ENCODE measurements around the gene TRPC5OS.

The TRPC5OS gene

GRCh38 chrX:111896148-111896547 is 20.2 kb downstream of the TRPC5OS start:
- no peak for DNase-seq (ENCODE audit: low spot score)

- DNase-seq (ENCODE audit: low spot score): no peak
Measured at GRCh38 chrX:111914398-111915090, 38.6 kb downstream of the TRPC5OS start.

- DNase-seq (ENCODE audit: low spot score): no peak
Measured at GRCh38 chrX:111917591-111917990, 41.6 kb downstream of the TRPC5OS start.

- no peak for DNase-seq (ENCODE audit: low spot score)
Measured at GRCh38 chrX:111928456-111928855, 52.5 kb downstream of the TRPC5OS start.

Measured in SK-N-DZ (cell line).